PFSK-1 (cell line): ENCODE measurements around the gene ATP13A4.

Source experiments
- FOXP2 ChIP-seq: optimal IDR thresholded peaks from 2 replicates; pipeline ENCODE3; 2011; ENCODE audit warnings: borderline replicate concordance, control low read depth, inconsistent platforms; ENCODE audit not compliant: insufficient read depth; ENCODE audit errors: extremely low read length, extremely low read depth
- POLR2AphosphoS5 ChIP-seq: IDR thresholded peaks from 2 replicates; pipeline ENCODE4 v1.6.1; 2012; ENCODE audit warnings: low read depth, mild to moderate bottlenecking, control low read depth, low read length, moderate library complexity
- REST ChIP-seq, 2 experiments: IDR thresholded peaks; 2 replicates each; pipeline versions ENCODE4 v1.6.1 to v1.8.0; 2011 to 2012; ENCODE audit warnings: low read depth in 2 of 2, low read length in 2 of 2, control low read depth in 1 of 2, inconsistent platforms in 1 of 2, mild to moderate bottlenecking in 1 of 2, moderate library complexity in 1 of 2; ENCODE audit not compliant: insufficient read depth in 1 of 2
- SIN3A ChIP-seq: IDR thresholded peaks from 2 replicates; pipeline ENCODE4 v1.6.1; 2012; ENCODE audit warnings: mild to moderate bottlenecking, low read length, moderate library complexity, borderline replicate concordance; ENCODE audit not compliant: insufficient read depth
- TAF1 ChIP-seq: IDR thresholded peaks from 2 replicates; pipeline ENCODE4 v1.6.1; 2012; ENCODE audit warnings: low read length, control low read depth, borderline replicate concordance; ENCODE audit not compliant: insufficient read depth

ATP13A4 gene

GRCh38 chr3:193367868-193368267, 186.8 kb downstream of the ATP13A4 start:
- TF ChIP-seq REST (IDR thresholded peaks at IDR 0.05; ENCODE audit: insufficient read depth in 1 of 2, low read depth in 2 of 2, low read length in 2 of 2) (no peak), SIN3A (no peak), FOXP2 (no peak), TAF1 (no peak), POLR2AphosphoS5 (no peak)

DNA sequence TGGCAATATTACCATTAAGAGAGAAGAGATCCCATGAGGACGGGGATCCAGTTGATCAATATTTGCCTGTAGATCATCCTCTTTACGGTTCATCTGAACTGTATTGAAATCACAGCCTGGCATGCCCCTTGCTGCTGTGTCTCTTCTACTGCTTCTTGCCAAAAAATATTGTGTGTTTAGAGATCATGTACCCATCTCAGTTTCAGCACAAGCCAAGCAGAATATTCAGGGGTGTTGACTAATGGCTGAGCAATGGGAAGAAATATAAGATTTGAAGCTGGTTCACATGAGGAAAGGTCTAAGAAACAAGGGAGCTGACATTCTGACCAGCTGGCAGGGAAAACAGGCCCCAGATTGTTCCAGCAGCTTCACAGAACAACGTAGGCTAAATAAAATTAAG, 197.4 kb downstream of the ATP13A4 start:
- no peak for TF ChIP-seq POLR2AphosphoS5
- TF ChIP-seq TAF1 = no peak
- TF ChIP-seq FOXP2 = no peak
- no peak for TF ChIP-seq SIN3A
- TF ChIP-seq REST (IDR thresholded peaks at IDR 0.05; ENCODE audit: insufficient read depth in 1 of 2, low read depth in 2 of 2, low read length in 2 of 2) = no peak

DNA sequence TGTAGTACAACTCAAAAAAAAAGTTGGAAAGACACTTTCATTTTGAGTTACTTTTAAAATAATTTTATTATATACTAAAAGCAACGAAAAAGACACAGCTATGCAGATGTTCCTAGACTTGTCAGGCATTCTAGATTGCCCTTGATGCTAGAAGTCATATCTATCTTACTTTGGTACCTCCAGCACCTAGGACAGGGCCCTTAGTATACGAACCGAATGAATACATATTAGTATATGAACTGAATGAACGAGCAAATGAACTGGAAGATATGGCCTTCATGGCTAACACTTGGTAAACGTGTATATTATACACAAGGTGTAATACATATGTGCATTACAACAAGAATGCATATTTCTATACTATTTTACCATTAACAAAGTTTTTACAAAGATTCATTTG, 200.3 kb downstream of the ATP13A4 start:
- TF ChIP-seq SIN3A = no peak
- TF ChIP-seq REST (IDR thresholded peaks at IDR 0.05; ENCODE audit: insufficient read depth in 1 of 2, low read depth in 2 of 2, low read length in 2 of 2) = peak in 1 of 2 experiments; percentile 71; a peak in 1 of 4 replicates
